Chondrocyte (in vitro differentiated cells): ENCODE results near the gene PANK4. TPM values are rescaled to one million over a fixed set of nuclear protein-coding genes. Genes with fewer than 3 reads are reported as not detected.

Source experiments
- DNase-seq: peaks from one replicate; pipeline ENCODE4 v3.0.0; 2021; ENCODE audit warnings: mixed read lengths, low spot score
- H3K27ac Mint-ChIP-seq: one replicate; pipeline ENCODE4 v1.8.0; 2021; ENCODE audit warnings: mild to moderate bottlenecking, moderate library complexity, mixed read lengths; ENCODE audit not compliant: unreplicated experiment
- H3K27me3 Mint-ChIP-seq: 2 replicates; pipeline ENCODE4 v1.8.0; 2021; ENCODE audit warnings: low read depth, mixed read lengths
- H3K36me3 Mint-ChIP-seq: 2 replicates; pipeline ENCODE4 v1.8.0; 2021; ENCODE audit warnings: low read depth, mixed read lengths
- H3K4me1 Mint-ChIP-seq: 2 replicates; pipeline ENCODE4 v1.8.0; 2021; ENCODE audit warnings: low read depth, mild to moderate bottlenecking, mixed read lengths
- H3K4me3 Mint-ChIP-seq: one replicate; pipeline ENCODE4 v1.8.0; 2021; ENCODE audit warnings: mild to moderate bottlenecking, moderate library complexity, mixed read lengths; ENCODE audit not compliant: unreplicated experiment
- H3K9me3 Mint-ChIP-seq: 2 replicates; pipeline ENCODE4 v1.8.0; 2021; ENCODE audit warnings: low read depth, mixed read lengths
- total RNA-seq: library from RNA; stranded (reverse); gene quantifications from 3 replicates; pipeline ENCODE4 v1.2.1, GENCODE V29; 2021
- TF ChIP-seq, protein P1 (sequence below): fragments of 200-600 bp; sonication (generic); IDR thresholded peaks from 2 replicates; pipeline ENCODE4 v1.5.0; 2021; ENCODE audit warnings: antibody characterized with exemption, mild to moderate bottlenecking, moderate library complexity

PANK4 gene
- total RNA-seq, 1 donor from 2014 or later, result 19.6 TPM

GRCh38 chr1:2480986-2481364 lies 45.4 kb downstream of the PANK4 start:
- H3K27me3 Mint-ChIP-seq, result no peaks in the 10 kb centered on the region
- no peaks in the 10 kb centered on the region for H3K4me1 Mint-ChIP-seq
- no peaks in the 10 kb centered on the region for H3K9me3 Mint-ChIP-seq
- no peak for DNase-seq
- no peak overlapping the region for H3K27ac Mint-ChIP-seq
- no peak overlapping the region for H3K4me3 Mint-ChIP-seq
- TF ChIP-seq, protein P1, sequence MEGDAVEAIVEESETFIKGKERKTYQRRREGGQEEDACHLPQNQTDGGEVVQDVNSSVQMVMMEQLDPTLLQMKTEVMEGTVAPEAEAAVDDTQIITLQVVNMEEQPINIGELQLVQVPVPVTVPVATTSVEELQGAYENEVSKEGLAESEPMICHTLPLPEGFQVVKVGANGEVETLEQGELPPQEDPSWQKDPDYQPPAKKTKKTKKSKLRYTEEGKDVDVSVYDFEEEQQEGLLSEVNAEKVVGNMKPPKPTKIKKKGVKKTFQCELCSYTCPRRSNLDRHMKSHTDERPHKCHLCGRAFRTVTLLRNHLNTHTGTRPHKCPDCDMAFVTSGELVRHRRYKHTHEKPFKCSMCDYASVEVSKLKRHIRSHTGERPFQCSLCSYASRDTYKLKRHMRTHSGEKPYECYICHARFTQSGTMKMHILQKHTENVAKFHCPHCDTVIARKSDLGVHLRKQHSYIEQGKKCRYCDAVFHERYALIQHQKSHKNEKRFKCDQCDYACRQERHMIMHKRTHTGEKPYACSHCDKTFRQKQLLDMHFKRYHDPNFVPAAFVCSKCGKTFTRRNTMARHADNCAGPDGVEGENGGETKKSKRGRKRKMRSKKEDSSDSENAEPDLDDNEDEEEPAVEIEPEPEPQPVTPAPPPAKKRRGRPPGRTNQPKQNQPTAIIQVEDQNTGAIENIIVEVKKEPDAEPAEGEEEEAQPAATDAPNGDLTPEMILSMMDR, result no peak
- H3K36me3 Mint-ChIP-seq, result no peaks in the 10 kb centered on the region

DNA sequence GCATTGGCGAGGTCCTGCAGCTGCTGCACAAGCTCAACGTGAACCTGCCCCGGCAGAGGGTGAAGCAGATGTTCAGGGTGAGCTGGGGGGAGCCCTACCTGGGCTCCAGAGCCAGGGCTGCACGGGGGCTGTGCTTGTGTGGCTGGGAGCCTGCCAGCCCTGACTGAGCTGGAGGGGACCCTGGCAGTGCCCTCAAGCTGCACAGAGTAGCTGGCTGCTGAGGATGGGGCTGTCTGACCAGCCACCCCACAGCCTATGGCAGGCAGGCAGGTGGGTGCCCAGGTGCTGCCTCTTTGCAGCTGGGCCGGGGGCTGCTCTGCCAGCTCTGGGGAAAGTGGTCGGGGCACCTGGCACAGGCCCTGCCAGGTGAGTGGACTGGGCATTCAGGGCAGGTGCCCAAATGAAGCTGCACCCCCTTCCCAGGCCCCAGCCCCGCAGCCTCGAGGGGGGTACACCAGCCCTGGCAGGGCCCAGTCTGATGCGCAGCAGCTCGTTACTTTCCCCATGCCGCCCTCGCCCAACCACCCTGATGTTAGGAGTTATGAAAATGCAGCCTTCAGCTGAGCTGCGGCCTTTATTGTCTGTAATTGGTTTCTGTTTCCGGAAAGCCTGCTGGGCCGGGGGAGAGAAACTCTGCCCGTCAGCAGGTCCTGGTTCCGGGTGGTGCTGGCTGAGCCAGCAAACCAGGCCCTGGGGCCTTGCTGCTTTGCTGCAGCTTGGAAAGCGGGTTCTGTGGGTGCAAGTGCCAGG lies 46.0 kb downstream of the PANK4 start:
- Mint-ChIP-seq H3K4me1 (no peaks in the 10 kb centered on the region), H3K27me3 (no peaks in the 10 kb centered on the region)

DNA sequence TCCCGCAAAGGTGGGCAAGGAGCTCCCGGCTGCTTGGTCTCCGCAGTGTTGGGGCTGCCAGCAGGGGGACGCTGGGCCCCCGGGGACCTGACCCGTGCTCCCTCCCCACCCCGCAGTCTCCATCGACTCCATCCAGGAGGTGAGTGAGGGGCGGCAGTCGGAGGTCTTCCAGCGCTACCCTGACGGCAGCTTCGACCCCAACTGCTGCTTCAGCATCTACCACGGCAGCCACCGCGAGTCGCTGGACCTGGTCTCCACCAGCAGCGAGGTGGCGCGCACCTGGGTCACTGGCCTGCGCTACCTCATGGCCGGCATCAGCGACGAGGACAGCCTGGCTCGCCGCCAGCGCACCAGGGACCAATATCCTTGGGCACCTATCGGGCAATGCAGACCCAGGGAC lies 46.8 kb downstream of the PANK4 start:
- H3K9me3 Mint-ChIP-seq, result no peaks in the 10 kb centered on the region
- H3K27ac Mint-ChIP-seq, result no peak overlapping the region
- H3K36me3 Mint-ChIP-seq, result no peaks in the 10 kb centered on the region

More for the DNA sequence above, 46.0 kb downstream of the PANK4 start:
- H3K9me3 Mint-ChIP-seq, result no peaks in the 10 kb centered on the region
- no peaks in the 10 kb centered on the region for H3K36me3 Mint-ChIP-seq
- no peak overlapping the region for H3K27ac Mint-ChIP-seq
- no peak for DNase-seq
- TF ChIP-seq, protein P1, result no peak
- H3K4me3 Mint-ChIP-seq, result no peak overlapping the region

DNA sequence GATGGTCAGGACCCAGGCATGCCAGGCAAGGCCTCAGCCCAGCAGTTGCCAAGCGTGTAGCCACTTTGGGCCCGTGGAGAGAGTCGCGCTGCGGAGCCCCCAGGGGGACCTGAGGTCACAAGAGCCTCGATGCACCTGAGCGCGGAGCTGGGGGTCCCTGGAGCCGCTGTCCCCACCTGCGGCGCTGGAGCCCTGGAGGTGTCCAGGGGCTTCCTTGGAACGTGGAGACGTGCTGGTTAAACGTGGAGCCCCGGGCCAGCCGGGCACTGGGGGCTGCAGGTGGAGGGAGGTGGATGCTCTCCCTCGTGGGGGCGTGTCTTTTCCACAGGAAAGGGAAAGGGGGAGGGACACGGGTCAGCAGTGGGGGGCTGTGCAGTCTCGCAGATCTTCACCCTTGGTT lies 47.2 kb downstream of the PANK4 start:
- H3K9me3 Mint-ChIP-seq, result no peaks in the 10 kb centered on the region
- DNase-seq, result no peak
- H3K4me1 Mint-ChIP-seq, result no peaks in the 10 kb centered on the region
- no peak overlapping the region for H3K4me3 Mint-ChIP-seq
- H3K36me3 Mint-ChIP-seq, result no peaks in the 10 kb centered on the region
- H3K27ac Mint-ChIP-seq, result no peak overlapping the region
- TF ChIP-seq, protein P1, result no peak
- H3K27me3 Mint-ChIP-seq, result no peaks in the 10 kb centered on the region

More for the DNA sequence above, 46.8 kb downstream of the PANK4 start:
- no peaks in the 10 kb centered on the region for H3K4me1 Mint-ChIP-seq
- no peak overlapping the region for H3K4me3 Mint-ChIP-seq
- TF ChIP-seq, protein P1, result no peak
- DNase-seq, result no peak
- no peaks in the 10 kb centered on the region for H3K27me3 Mint-ChIP-seq

- no peak overlapping the region for H3K27ac Mint-ChIP-seq
- no peak overlapping the region for H3K4me3 Mint-ChIP-seq
- no peaks in the 10 kb centered on the region for H3K36me3 Mint-ChIP-seq
- H3K27me3 Mint-ChIP-seq, result no peaks in the 10 kb centered on the region
- no peaks in the 10 kb centered on the region for H3K4me1 Mint-ChIP-seq
- TF ChIP-seq, protein P1, result no peak
- DNase-seq, result no peak
- no peaks in the 10 kb centered on the region for H3K9me3 Mint-ChIP-seq
These were observed 48.5 kb downstream of the PANK4 start for GRCh38 chr1:2477791-2478499.
